Measurements from ENCODE around the gene SRBD1.

Gene SRBD1

DNA sequence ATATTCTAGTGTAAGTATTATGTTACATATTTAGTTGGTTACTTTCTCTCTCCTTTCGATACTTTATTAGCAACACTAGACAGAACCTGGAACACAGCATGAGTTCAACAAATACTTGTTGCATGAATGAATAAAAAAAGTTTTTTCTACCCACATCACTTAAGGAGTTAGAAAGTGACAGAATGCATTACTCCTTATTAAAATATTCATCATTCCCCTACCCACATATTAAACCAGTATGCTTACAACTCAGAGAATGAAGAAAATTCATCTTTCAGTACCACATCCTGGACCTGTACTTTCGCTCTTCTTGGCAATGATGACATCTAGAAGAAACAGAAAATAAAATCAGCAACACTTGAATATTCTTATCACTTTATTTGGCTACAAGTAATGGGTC is 6.0 kb downstream of the SRBD1 start:
- FAIRE-seq, result no peak
- DNase-seq (ENCODE audit: extremely low spot score, insufficient read length, low read depth), result no peak

DNA sequence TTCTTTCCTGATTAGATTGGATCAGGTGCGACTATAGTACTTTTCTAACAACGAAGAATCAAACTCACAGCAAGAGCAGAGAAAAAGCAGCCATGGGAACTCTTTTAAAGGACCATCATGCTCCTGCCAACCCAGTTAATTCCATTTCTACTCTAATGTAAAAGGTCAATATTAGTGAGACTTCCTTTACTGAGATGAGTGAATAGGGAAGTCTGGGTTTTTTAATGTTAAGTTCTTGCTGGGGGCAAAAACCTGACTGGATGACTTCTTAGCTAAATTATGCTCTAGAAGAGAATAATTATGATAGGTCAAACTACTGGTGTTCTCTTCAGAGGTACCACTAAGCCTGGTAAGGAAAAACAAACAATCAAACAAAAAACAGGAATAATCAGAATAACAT is 8.4 kb downstream of the SRBD1 start:
- DNase-seq (ENCODE audit: extremely low spot score, insufficient read length, low read depth) (no peak), FAIRE-seq (no peak)

DNA sequence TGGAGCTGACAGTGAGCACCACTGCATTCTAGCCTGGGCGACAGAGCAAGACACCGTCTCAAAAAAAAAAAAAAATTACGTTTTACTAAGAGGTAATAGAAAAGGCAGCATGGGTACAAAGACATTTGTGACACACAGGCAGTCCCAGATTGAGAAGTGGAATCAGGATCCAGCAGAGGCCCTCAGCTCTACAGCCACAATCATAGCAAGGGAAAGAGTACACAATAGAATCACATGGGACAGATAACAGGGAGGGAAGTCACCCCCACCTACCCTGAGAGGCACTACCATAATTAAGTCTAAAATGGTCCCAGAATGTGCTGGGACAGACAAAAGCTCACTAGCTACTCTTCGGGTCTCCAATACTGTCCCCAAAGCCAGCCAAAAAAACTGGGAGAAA is 12.5 kb downstream of the SRBD1 start:
- FAIRE-seq, result no peak
- DNase-seq (ENCODE audit: extremely low spot score, insufficient read length, low read depth), result no peak

DNA sequence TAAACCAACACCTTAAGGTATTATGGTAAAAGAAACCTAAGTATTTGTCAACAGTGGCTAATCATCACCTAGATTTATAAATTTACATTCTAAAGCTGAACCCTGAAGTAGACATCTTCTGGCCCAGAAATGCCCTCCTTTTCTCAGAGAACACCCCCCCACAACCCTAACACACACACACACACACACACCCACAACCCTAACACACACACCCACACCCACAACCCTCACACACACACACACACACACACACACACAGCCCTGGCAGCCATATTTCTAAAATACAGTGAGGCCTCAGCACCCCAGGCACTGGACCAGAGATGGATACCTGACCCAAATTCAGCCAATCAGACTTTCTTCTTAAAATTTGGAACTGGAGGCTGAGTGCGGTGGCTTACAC is 14.3 kb downstream of the SRBD1 start:
- no peak for DNase-seq (ENCODE audit: extremely low spot score, insufficient read length, low read depth)
- FAIRE-seq, result no peak

DNA sequence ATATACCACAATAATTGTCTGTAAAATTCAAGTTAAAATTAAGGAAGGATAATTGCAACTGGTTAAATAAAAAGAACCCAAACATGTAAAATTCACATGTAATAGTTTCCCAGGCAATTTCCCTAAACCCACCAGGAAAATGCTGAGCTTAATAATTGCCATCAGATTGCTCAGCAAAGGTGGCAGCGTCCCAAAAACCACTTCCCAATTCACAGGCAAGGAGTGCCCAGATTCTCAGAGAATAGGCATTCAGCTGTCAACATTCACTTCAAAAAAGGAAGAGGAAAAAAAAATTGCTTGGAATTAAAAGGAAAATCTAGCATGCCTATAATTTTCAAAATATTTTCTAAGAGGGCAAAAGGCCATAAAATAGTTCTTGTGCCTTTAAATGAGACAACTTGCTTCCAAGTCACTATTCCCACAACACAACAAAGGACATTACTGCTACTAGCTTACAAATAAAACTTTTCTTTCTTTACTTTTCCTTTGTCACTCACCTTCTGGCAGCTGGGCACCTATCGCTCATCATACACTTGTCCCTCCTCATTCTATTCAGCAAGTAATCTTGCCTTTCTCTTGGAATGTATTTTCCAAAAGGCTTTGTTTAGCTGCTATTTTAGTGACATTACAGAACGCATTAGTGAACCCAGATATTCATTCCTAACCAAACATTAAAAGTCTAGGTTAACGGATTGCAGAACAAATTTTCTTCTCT is 15.2 kb downstream of the SRBD1 start:
- FAIRE-seq, result no peak
- no peak for DNase-seq (ENCODE audit: extremely low spot score, insufficient read length, low read depth)

DNA sequence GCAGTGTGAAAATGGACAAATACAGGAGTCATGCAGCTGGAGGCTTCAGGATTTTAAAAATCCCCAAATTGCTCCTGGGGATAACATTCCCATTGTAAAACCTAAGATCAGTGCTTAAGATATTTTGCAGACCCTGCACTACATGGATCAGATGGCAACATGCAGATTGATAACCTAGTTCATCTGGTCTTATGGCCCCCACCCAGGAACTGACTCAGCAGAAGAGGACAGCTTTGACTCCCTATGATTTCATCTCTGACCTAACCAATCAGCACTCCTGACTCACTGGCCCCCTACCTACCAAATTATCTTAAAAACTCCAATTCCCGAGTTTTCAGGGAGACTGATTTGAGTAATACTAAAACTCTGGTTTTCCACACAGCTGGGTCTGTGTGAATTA is 20.0 kb downstream of the SRBD1 start:
- DNase-seq (ENCODE audit: extremely low spot score, insufficient read length, low read depth) (no peak), FAIRE-seq (no peak)

DNA sequence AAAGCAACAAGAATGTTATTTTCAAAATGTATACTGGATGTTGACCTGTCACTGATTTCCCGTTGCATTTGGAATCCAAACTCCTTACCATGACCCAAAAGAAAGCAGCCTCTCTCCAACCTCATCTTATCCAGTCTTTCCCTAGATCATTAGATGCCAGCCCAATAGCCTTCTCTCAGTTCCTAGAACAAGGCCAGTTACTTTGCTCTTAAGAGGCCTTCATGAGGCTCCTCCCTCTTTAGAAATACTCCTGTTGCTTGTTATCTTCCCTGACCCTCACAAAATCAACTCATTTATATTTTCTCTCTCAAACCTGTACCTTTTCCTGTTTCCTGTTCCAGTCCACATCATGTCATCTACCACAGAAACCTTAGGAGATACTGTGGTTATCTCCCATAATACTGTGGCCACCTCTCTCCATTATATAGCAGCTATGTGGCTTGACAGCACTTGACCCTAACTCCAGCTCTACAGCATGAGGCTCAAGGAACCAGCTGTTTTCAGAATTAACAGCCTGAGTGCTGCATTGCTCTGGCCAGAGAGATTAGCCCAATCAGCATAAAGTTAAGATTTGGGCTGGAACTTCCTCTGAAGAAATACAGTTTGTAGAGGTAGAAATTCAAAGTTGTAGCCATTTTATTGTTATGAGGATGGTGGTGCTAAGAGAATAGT is 22.8 kb downstream of the SRBD1 start:
- DNase-seq (ENCODE audit: extremely low spot score, insufficient read length, low read depth) (no peak), FAIRE-seq (no peak)

DNA sequence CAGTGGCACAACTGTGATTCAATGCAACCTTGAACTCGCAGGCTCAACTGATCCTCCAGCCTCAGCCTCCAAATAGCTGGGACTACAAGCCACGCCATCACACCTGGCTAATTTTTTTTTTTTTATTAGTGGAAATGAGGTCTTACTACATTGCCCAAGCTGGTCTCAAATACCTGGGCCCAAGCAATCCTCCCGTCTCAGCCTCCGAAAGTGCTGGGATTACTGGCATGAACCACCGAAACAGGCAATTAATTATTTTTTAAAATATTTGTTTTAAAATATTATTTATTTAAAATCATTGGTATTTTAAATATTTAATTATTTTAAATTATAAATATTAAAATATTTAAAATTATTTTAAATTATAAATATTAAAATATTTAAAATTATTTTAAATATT is 24.5 kb downstream of the SRBD1 start:
- FAIRE-seq, result no peak
- no peak for DNase-seq (ENCODE audit: extremely low spot score, insufficient read length, low read depth)

DNA sequence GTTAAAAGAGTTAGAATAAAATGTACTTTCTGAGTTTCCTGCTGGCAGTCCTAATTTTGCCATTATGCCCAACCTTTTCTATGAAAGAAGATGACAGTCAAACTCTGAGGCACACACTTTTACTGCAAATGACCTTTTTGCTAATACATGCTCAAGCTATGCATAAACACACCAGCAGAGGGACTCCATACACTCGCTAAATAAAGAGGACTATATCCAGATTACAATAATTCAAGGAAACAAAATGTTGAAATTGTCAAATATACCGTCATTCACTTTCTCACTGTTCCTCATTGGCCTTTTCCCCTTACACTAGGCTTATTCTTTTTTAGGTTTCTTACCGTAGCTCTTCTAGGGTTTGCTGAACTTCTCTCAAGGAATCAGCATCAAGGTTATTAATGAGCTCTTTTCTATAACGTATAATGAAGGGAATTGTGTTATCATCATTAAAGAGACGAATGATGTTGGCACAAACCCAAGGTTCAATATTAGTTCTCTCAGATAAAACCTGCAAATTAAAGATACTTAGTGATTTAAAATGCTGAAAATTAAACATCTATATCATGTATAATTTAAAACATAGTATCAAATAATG is 25.7 kb downstream of the SRBD1 start:
- FAIRE-seq (peak; percentile 80), DNase-seq (ENCODE audit: extremely low spot score, insufficient read length, low read depth) (peak; percentile 4)

DNA sequence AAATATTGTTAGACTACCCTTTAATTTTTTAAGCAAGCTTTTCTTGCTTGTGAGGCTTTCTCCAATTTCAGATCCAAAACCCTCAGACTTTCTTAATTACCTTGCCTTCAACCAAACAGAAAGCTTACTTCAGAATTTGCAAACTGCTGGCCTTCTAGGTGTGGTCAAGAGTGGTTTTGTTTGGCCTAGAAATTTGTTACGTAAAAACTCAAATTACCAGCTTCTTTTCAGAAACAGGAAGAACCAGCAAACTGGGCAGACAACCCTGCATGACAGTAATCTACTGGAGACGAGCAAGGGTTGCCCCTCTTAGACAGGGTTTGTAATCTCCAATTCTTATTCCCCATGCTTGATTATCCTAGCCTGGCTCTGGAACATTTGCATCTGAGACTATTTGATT is 27.1 kb downstream of the SRBD1 start:
- DNase-seq (ENCODE audit: extremely low spot score, insufficient read length, low read depth), result no peak

DNA sequence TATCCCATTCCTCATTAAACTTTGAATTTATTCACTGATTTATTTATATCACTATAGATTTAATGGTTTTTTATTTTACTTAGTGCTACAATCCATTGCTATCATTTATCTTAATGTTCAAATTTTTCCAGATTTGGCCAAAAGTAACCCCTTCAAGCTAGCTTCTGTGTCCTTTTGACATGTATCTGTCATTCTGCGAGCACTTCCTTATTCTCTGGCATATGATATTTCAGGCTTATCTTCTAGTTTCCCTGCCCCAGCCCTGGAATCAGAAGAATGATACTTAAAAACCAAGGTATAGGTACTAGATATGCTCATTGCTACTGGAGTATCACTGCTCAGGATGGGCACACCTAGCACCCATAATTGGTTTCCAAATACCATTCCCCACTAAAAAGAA is 28.5 kb downstream of the SRBD1 start:
- DNase-seq (ENCODE audit: extremely low spot score, insufficient read length, low read depth), result no peak
- no peak for FAIRE-seq

More for the DNA sequence above, 27.1 kb downstream of the SRBD1 start:
- no peak for FAIRE-seq

DNA sequence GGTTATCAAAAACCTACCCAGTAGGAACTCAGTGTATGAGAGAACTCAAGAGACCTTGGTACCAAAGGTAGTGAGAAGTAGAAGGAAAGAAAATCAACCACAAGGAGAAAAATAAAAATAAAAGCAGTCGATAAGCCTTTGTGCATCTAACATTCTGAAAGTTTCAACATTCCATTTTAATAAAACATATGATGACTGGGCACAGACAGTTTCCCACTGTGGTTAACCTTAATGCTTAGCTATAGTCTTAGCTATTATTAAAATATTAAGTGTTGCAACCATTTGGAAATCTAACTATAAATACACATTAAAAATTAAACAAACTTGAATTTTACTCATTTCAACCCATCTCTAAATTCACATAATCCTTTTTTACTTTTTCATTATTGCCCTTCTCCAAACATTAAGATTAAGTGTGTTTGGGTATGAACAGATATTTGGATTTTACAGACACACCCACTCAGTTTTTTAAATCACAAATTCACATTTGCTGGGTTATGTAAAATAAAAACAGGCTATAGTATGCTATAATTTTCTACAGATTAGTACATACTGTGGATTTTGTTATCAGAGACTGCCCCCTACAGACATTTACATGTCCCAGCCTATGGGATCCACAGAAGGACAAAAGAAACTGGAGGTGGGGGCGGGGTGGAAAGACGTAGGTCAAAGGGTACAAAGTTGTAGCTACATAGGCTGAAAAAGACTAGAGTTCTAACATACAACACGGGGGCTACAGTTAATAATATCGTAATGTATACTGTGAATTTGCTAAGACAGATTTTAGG is 32.8 kb downstream of the SRBD1 start:
- DNase-seq (ENCODE audit: extremely low spot score, insufficient read length, low read depth), result no peak
- no peak for FAIRE-seq

DNA sequence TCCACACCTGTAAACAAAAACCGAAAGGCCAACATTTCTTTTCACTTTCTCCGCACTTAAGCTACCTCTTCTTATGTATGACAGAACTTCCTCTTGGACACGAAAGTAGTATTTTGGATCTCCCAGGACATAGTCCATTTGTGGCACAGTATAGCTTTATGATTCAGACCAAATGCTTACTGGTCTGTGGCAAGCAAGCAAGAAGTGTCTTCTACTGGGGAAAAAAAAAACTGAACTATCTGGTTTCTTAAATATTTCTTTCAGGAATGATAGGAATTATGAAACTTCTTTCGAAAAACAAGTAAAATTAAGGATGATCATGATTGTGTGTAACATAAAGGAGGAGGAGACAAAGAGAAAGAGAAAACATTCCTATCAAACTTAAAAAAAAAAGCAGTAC is 33.6 kb downstream of the SRBD1 start:
- DNase-seq (ENCODE audit: extremely low spot score, insufficient read length, low read depth) (no peak), FAIRE-seq (no peak)

DNA sequence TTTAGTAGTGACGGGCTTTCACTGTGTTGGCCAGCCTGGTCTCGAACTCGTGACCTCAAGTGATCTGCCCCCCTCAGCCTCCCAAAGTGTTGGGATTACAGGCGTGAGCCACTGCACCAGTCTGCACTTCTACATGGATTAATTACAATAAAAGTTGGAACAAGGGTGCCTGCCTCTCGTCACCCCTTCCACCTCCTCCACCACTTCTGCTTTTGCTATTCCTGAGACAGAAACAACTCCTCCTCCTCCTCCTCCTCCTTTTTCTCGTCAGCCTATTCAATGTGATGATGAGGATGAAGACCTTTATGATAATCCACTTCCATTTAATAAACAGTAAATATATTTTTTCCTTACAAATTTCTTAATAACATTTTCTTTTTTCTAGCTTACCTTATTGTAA is 35.2 kb downstream of the SRBD1 start:
- DNase-seq (ENCODE audit: extremely low spot score, insufficient read length, low read depth), result no peak
- FAIRE-seq, result no peak

DNA sequence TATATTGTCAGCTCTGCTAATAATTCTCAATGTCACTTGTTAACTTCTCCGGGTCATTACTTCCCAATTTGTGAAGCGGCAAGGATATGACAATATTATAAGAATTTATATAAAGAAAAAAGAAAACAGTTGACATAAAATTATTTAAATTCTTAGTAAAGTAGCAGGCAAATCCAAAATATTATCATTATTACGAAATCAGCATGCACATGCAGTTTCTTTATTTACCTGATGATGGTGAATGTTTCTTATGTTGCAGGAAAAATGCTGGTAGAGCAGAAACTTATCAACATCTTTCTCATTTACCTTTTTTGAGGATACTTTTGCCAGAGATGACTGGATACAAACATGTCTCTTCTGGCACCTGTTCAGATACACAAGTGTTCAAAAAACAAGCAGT is 38.1 kb downstream of the SRBD1 start:
- DNase-seq (ENCODE audit: extremely low spot score, insufficient read length, low read depth), result no peak
- no peak for FAIRE-seq

DNA sequence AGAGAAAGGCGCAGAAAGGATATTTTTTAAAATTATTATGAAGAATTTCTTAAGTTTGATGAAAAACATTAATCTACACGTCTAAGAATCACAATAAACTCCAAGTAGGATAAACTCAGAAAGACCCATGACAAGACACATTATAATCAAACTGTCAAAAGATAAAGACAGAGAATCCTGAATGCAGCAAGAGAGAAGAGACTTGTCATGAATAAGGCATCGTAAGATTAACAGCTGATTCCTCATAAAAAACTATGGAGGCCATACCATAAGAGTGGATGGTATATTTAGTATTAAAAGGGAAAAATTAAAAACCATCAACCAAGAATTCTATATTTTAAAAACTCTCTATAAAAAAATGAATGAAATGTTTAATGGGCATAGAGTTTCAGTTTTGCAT is 39.1 kb downstream of the SRBD1 start:
- no peak for FAIRE-seq
- DNase-seq (ENCODE audit: extremely low spot score, insufficient read length, low read depth), result no peak

DNA sequence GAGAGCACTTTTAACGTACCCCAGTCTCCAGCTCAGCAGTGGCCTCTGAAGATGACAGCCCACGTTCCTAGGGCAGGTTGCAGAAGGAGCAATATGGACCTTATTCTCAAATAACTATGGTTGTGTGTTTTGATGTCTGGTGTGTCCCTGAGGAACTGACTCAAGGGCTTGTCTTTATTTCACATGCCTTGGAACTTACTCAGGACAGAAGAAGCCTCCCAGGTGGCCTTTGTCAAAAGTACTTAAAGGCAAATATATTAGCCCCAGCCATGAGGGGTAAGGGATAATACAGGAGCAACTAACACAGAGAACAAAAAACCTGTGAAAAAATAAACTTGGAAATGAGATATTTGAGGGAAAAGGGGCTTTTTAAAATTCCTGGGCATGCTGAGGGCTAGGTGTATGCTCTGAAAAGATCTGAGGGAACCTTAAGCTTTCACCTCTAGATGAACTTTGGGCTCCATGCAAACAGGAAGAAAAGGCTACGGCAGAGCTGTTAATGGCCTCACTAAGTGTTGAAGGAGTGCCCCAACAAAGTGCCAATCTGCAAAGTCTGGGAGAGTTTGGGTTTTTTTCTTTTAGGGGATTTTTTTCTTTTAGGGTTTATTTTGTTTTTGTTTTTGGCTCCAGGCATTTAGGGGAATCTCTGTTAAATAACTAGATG is 40.3 kb downstream of the SRBD1 start:
- FAIRE-seq (no peak), DNase-seq (ENCODE audit: extremely low spot score, insufficient read length, low read depth) (no peak)

DNA sequence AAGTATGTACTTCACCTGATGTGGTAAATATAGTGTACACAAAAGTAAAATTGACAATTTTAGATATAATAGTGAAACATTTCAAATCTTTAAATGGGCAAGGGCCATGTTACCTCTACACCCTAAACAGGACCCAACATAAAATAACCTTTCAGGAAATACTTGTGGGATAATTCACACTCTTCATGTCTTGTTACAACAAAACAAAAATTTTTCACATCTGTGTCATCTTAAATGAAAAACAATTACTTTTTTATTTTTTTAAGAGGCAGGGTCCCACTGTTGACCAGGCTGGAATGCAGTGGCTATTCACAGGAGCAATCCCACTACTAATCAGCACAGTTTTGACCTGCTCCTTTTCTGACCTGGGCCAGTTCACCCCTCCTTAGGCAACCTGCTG is 42.1 kb downstream of the SRBD1 start:
- FAIRE-seq (no peak), DNase-seq (ENCODE audit: extremely low spot score, insufficient read length, low read depth) (no peak)

DNA sequence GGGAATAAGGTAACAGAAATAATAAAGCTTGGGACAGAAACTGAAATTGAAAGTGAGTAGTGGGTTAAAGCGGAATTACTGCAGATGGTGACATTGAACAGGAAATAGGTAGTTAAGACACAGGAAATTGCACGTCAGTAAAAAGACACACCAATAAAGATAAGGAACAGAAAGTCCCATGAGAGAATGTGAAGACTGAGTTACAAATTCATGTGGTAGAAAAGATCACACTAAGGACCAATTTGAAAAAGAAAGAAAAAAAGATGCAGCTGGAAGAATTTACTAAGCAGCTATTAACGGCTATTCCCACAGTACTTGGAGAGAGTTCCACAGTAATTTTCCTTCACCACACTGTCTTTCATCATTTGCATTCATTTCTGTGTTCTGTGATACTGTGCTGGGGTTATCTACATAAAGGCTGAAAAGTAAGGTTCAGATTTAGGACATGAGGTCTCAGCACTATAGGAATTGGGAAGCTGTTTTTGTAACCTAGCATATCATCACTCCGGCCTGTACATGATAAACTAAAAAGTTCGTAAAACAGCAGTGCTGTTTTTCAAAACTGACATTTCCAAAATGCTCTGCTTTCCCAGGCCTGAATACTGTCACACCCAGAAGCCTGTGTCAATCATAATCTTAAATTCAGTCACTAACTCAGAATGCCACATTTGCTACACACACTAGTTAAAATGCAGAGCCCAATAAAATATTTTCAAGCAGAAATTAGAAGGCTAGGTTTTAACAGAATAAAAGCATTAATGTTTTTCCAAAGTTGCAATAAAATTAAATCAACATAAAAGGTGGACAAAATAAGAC is 42.9 kb downstream of the SRBD1 start:
- peak; percentile 94 for FAIRE-seq

More for the DNA sequence above, 42.9 kb downstream of the SRBD1 start:
- DNase-seq (ENCODE audit: extremely low spot score, insufficient read length, low read depth), result peak; percentile 30

All from GM18507 (cell line).